HG03575 (cell line): Measurements from ENCODE around the gene HOXA2.

Experiments
- ATAC-seq: cut with Tn5 transposase; IDR thresholded peaks from one replicate; pipeline ENCODE4 v1.9.1; 2021; ENCODE audit not compliant: unreplicated experiment, insufficient number of reproducible peaks, low FRiP score; ENCODE audit errors: extremely low read depth

HOXA2 gene

GRCh38 chr7:27142580-27143022 is 40.1 kb upstream of the HOXA2 start:
- no peak for ATAC-seq

GRCh38 chr7:27141923-27142579 is 39.6 kb upstream of the HOXA2 start:
- ATAC-seq: no peak

GRCh38 chr7:27141137-27141922 is 38.8 kb upstream of the HOXA2 start:
- no peak for ATAC-seq

DNA sequence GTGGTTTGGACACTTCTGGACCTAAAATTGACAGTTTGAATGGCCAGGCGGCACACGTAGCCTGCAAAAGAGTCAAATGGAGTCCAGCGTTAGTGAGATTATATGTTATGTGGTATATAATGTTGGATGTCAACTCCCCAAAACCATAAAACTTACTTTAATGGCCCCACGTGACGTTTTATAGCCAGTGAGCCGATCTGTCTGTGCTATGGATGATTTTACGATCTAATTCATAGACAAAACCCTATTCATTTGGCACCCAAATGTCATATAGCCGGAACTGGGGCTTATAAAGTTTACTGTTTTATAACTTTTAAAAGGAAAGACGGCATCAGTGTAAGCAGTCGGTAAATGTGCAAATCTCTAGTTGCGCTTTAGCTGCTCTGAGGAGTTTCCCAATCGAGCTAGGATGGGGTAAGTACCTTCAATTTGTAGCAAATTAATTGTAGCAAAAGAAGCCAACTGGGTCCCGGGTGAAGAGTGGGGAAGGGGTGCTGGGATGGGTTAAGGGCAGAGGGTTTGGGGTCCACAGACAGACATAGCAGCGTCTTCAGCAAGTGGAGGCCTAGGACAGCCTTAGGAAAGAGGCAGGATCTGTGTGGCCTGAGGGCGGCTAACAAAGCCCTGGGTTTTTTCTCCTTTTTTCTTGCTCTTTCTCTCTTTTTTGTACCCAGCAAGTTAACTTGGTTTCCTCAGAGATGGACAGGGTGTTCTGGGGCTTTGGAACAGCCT is 37.8 kb upstream of the HOXA2 start:
- ATAC-seq: no peak

DNA sequence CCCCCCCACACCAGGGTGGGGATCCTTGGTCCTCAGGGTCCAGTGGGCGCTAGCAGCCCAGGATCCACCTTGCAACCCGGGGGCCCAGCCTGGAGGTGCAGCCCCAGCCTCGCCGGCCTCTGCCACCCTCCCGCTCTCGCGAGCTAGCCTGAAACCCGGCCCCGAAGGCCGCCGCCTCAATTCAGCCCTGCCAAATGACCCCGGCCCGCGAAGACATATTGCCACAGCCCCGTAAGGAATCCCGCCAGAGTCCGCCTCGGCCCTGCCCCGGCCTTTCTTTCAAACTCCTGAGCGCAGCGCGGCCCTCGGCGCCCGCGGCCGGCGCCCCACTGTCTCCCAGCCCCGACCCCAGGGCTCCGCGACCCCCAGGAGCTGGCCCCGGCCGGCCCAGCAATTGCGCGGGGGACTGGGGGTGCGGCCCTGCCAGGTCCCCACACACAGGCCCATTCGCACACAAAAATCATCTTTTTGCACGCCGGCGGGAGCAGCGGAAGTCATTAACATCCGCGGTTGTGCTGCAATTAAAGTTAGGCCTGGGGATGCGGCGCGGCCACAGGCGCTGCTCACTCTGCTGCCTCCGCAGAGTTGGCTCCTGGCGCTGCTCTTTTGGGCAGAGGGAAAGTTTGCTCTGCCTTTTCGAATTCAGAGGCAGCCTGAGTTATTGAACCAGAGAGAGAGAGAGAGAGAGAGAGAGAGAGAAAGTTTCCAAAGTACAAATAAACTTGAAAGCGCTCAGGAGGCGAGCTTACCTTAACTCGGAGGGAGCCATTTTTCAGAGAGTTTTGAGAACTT is 37.0 kb upstream of the HOXA2 start:
- no peak for ATAC-seq

DNA sequence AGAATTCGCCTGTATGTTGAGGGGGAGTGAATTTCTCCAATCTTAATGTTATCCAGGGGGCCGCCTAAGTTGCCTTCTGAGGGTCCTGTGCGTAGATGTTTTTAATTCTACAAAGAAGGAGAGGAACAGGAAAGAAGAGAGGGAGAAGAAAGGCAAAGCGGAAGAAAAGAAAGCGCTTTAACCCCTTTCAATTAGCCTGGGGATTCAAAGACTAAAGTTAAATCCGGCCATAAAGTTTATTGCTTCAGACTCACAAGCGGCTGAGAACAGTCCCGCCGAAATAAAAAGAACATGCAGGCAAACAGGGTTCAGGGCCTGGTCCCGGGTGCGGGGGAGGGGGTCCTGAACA is 36.5 kb upstream of the HOXA2 start:
- no peak for ATAC-seq

DNA sequence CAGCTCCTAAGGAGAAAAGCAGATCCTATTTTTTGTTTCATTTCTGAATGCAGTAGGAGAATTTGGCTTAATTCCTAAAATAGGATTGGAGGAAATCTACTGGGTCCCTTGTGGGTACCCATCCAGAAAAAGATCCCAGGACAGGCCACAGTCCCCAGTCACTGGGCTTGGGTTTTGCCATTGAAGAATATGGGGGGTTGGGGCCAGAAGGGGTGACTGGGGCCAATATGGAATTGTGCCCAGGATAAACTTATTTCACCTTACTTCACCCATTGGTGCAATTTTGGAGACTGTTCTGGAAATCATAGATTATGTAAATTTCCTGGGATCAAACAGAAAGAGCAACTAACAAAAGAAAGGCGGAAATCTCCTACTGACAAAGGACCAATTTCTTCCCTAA is 36.0 kb upstream of the HOXA2 start:
- ATAC-seq: no peak

GRCh38 chr7:27137640-27138315 is 35.3 kb upstream of the HOXA2 start:
- ATAC-seq: no peak

- ATAC-seq: no peak
Observed at GRCh38 chr7:27134392-27134791, 31.9 kb upstream of the HOXA2 start.

DNA sequence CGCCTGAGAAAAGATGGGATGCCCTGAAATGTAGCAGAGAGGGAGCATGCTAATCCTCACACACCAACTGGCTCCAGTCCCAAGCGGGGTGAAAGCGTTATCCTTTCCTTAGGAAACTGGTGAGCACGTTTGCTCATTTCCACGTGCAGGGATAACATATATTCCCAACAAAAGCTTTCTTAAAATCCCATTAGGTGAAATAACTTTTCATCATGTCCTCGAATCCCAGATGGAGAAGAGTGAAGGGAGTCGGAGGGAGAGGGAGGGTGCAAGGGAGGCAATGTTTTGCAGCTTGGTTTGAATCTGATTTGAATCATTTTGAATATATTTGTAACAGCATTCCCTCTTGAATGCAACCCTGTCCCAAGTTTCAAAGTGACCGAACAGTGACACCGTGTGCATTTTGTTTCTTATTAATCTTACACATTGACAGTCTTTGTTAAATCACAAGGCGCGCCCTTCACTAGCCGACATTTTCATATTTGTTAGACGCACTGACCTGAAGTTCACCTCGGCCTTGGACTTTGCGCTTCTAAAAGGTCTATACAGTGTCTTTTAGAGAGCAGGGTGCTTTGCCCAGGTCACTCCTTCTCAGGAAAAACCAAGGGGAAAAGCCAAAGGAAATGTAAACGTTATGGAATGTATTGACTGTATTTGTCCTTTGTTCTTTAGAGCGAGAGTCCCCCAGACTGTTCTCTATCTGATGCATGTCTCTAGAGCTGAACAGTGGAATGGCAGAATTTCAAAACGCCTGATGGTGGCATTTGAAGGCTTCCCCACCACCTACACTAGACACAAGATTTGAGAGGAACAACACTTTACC is 31.1 kb upstream of the HOXA2 start:
- ATAC-seq: no peak

- ATAC-seq: no peak
Observed at GRCh38 chr7:27132978-27133377, 30.5 kb upstream of the HOXA2 start.

DNA sequence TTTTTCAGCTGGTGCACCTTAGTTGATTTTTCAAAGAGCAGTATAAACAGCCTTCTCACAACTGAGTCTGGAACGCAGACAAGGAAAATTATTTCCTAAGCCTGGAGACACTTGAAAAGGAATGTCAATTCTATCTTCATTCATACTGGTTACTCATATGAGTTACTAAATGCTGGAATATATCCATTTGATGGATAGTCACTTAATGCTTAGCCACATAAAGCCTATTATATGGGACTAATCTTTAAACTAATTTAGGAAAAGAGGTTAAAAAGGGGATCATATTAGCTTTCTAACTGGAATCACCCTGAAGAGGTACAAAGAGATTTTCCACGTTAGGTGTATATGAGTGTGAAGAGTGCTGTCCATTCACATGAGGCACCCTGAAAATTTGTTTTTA is 29.7 kb upstream of the HOXA2 start:
- ATAC-seq: no peak

GRCh38 chr7:27131390-27131819 is 28.9 kb upstream of the HOXA2 start:
- ATAC-seq: no peak

DNA sequence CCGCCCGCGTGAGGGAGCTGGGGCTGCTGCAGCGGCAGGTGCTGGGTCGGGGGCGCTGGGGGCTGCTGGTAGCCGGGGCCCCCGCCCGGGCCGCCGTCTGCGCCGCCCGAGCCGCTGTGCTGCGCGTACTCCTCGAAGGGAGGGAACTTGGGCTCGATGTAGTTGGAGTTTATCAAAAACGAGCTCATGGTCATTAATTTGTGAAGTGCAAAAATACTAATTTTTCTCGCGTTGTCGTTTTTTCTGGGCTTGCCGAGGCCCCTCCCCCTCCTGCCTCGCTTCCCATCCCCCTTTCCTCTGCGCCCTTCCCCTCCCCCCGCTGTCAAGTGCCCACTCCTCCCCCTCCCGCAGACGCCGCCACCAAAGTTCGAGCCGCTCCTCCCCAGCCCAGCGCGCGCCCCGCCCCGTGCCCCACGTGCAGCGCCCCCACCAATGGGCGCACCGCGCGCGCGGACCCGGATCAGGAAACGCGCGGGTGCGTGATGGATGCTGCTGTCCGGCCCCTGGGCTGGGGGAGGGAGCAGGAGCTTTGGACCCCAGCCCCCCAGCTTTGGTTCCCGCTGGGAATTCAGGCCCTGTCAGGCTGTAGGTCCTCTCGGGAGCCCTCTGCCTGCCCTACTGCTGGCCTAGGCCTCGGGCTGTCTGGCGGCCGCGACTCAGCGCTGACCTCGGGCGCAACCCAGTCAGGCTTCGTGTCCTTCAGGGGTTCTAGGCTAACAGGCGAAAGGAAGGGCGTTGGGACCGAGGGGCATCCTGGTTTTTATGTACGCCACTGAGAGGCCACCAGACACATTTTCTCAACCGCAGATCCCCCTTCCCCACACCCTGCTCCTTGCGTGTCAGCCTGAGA is 28.3 kb upstream of the HOXA2 start, which contains the start of gene HOXA4:
Gene HOXA4, minus strand, starts transcription at position 218 of the 850 bp plus-strand sequence. Its CDS starts 24 bp downstream, at position 194.
- ATAC-seq: no peak

- no peak for ATAC-seq
Observed at GRCh38 chr7:27129729-27130539, 27.5 kb upstream of the HOXA2 start.
